Vagina (tissue), 2 donors: ENCODE measurements around the gene PLK2.

Experiments
- POLR2A ChIP-seq, 2 donors: fragments of 450-650 bp; IDR thresholded peaks; one replicate each; pipeline ENCODE4 v1.6.1; 2017; ENCODE audit warnings: antibody characterized with exemption in 2 of 2, mild to moderate bottlenecking in 2 of 2, moderate library complexity in 2 of 2
- POLR2AphosphoS5 ChIP-seq, 2 donors: sonication (generic); formaldehyde crosslinking; IDR thresholded peaks; one replicate each; pipeline ENCODE4 v1.9.0; 2017; ENCODE audit warnings: antibody characterized with exemption in 2 of 2, mild to moderate bottlenecking in 2 of 2, low read depth in 1 of 2; ENCODE audit not compliant: insufficient read depth in 1 of 2
- TF ChIP-seq, protein P1 (sequence below), 3 experiments: fragments of 450-650 bp in 2 of 3; fragments of 200-600 bp in 1 of 3; sonication (generic) in 1 of 3; IDR thresholded peaks; one replicate each; pipeline ENCODE4 v1.5.1; 2017 to 2019; ENCODE audit warnings: antibody characterized with exemption in 3 of 3, mild to moderate bottlenecking in 2 of 3, moderate library complexity in 2 of 3

DNA sequence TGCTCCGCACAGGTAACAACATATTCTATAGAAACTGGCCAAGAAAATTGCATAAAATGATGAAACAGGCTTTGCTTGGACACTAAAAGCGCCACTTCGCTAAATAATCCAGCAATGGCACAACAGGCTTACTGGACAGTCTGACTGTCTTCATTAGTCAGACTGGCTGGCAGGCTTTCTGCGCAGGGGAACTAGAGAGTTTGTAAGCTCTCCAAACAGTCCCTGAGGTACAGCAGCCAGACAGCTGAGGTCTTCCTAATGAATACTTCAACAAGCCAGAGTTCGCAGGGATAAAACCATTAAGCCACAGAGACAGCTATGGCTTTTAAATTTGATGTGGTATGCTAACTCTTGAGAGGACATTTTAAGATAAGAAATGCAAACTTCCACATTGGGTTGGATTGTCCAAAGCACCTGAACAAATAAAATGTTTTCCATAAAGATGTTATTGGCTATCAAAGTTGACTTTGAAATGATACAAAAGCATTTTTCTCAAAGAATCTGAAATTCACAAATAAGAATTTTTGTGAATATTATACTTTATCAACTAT is 20.7 kb downstream of the PLK2 start:
- TF ChIP-seq, protein P1, sequence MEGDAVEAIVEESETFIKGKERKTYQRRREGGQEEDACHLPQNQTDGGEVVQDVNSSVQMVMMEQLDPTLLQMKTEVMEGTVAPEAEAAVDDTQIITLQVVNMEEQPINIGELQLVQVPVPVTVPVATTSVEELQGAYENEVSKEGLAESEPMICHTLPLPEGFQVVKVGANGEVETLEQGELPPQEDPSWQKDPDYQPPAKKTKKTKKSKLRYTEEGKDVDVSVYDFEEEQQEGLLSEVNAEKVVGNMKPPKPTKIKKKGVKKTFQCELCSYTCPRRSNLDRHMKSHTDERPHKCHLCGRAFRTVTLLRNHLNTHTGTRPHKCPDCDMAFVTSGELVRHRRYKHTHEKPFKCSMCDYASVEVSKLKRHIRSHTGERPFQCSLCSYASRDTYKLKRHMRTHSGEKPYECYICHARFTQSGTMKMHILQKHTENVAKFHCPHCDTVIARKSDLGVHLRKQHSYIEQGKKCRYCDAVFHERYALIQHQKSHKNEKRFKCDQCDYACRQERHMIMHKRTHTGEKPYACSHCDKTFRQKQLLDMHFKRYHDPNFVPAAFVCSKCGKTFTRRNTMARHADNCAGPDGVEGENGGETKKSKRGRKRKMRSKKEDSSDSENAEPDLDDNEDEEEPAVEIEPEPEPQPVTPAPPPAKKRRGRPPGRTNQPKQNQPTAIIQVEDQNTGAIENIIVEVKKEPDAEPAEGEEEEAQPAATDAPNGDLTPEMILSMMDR (IDR thresholded peaks at IDR 0.05): no peak
- TF ChIP-seq POLR2A (IDR thresholded peaks at IDR 0.05): no peak
- no peak for TF ChIP-seq POLR2AphosphoS5 (IDR thresholded peaks at IDR 0.05; ENCODE audit: insufficient read depth in 1 of 2, low read depth in 1 of 2)
